ENCODE data around the gene CPNE4.

CPNE4 gene

DNA sequence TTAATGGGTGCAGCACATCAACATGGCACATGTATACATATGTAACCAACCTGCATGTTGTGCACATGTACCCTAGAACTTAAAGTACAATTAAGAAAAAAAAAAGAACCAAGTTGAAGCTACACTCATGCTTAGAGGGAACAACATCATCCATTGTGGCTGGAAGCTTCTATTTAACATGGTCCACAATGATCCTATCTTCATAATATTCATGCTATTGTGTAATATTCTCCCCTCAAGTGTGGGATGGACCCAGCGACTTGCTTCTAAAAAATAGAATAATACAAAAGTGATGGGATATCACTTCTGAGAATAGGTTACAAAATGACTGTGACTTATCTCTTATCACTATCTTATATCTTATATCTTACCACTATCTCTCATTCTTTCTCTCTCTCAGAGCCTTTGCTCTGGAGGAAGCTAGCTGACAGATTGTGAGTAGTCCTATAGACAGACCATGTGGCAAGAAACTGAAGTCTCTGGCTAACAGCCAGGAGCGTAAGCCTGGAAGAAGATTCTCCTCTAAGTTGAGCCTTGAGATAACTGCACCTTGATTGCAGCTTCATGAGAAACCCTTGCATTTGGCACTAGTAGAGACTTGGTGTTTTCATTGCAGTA is 333.6 kb downstream of the CPNE4 start:
- no peak for DNase-seq (ENCODE audit: low read depth)

DNA sequence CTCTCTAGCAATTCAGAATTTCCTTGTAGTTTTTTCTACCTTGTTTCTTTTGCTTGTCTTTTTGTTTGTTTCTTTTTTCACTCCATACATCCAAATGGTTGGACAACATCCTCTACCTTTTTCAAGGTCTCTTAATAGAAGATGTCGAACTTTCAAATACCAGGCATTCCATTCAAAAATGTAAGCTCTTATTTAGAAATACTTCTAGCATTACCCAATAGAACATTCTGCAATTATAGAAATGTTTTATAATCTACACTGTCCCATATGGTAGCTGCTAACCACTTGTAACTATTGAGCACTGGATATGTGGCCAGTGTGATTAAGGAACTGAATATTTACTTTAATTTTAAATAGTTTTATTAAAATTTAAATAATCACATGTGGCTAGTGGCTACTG is 335.8 kb downstream of the CPNE4 start:
- DNase-seq (ENCODE audit: low read depth): no peak

DNA sequence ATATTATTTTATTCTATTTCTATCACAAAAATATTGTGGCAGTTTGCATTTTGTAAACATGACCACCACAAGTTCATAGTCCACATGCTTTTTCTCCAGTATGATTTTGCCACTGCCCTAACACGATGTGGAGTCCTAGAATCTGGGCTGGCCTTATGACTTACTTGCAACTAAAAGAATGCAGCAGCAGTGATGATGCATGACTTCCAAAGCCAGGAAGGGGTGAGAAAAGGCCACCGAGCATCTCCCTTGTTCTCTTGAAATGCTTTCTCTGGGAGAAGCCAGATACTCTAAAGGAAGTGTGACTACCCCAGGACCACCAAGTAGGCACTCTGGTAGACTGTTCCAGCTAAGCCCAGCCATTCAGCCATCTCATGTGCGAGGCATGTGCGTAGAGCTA is 340.4 kb downstream of the CPNE4 start:
- DNase-seq (ENCODE audit: low read depth): no peak

DNA sequence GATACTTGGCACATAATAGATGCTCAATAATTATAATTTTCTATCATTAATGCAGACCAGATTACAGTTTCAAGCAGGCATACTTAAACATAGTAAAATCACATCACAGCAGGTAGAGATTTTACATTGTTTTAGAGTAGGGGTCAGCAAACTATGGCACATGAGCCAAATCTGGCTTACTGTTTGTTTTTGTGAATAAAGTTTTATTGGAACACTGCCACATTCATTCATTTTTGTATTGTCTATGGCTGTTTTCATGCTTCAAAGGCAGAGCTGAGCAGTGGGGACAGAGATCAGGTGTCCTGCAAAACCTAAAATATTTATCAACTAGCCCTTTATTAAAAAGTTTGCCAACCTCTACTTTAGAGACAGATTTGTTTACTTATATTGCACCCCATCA is 342.5 kb downstream of the CPNE4 start:
- DNase-seq (ENCODE audit: low read depth): no peak

DNA sequence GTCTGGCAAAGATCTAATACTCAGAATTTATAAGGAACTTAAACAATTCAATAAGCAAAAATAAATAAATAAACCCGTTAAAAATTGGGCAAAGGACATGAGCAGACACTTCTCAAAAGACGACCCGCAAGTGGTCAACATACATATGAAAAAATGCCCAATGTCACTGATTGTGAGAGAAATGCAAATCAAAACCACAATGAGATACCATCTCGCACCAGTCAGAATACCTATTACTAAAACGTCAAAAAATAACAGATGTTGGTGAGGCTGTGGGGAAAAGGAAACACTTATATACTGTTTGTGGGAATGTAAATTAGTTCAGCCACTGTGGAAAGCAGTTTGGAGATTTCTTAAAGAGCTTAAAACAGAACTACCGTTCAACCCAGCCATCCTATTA is 344.0 kb downstream of the CPNE4 start:
- no peak for DNase-seq (ENCODE audit: low read depth)

DNA sequence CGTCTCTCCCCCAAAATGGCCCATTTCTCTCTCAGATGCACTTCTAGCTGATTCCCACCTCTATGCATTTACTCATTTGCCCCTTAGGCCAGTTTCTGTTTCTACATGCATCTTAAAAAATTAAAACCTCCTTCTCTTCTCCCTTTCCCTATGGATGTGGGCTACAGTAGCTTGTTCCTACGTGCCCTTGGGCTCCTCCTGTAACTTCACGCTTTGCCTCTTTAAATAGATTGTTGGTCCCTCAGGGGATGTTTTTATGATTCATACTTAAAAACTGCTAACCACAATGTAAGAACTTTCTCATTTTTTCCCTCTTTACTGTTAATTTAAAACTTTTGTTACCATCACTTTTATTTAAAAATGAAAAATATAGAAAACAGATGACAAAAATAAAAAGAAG is 346.4 kb downstream of the CPNE4 start:
- DNase-seq (ENCODE audit: low read depth): no peak

DNA sequence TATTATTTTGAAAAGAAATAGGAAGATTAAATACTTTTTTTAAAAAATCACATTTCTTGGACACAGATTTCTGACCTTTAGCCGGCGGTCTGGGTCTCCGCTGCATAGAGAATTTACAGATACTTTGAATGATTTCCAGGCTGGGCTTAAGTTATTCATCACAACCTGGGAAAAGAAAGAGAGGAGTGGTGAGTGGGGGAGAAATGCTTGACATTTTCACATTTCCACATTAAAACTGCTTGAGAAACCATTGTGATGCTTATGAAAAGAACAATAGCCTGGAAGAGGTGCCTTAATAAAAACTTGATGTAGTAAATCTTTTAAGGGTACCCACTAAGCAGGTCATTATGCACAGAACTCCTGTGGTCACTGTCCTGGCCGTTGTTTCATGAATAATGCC is 365.2 kb downstream of the CPNE4 start:
- DNase-seq (ENCODE audit: low read depth): no peak

DNA sequence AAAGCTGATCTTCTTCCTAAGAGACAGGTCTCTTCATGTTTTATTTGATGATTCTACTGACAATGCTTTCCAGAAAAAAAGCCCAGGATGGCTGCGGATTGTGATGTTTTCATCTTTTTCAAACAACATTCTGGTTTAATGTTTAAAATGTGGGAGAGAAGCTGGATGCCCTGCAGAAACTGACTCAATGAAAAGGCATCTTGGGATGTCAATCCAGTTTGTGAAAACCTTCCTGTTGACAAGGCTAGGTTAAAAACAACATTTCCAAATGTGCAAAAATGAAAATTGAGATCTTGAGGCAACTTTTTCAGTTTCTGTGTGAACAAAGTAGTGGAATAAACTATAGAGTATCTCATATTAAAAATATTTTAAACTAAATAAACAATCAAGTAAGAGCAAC is 376.0 kb downstream of the CPNE4 start:
- DNase-seq (ENCODE audit: low read depth): no peak

DNA sequence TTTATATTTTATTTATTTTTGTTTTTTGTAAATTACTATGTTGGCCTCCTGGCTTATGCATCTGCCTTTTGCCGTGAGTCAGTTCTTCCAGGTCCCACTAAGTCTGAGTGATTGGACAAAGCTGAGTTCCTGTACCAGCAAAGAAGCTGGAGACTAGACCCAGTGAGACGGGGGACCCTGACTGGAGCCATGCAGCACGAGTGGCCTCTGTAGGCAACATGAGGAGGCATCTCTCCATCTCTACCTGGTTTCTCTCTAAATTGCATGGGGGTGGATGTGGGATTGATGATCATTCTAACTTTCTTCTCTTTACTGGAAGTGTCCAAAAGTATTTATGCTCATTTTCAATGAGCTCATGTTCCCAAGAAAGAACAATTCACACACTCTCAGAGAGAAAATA is 376.7 kb downstream of the CPNE4 start:
- DNase-seq (ENCODE audit: low read depth): no peak

DNA sequence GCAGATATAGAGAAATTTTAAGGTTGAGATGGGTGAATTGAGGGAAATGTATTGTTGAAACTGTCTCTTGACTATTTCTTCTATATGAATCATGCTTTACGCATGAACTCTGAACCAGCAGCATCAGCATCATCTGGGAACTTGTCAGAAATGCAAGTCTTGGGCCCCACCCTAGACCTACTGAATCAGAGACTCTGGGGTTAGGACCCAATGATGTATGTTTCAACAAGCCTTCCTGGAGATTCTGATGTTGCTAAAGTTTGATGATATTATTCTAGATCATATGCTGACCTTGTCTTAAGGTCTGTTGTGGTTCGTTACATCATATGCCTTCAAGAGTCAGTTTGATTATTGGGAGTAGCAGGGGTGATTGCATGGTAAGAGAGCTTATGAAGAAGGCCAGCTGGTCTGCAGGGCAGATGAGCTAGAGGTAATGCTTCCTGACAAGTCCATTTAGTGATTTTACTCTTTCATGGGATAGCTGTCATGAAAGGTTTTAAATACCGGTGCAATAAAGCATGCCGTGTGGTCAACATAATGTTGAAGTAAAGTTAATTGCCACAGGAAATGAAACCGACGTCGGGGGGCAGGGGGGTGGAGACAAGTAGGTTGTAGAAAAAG is 379.6 kb downstream of the CPNE4 start:
- no peak for DNase-seq (ENCODE audit: low read depth)

DNA sequence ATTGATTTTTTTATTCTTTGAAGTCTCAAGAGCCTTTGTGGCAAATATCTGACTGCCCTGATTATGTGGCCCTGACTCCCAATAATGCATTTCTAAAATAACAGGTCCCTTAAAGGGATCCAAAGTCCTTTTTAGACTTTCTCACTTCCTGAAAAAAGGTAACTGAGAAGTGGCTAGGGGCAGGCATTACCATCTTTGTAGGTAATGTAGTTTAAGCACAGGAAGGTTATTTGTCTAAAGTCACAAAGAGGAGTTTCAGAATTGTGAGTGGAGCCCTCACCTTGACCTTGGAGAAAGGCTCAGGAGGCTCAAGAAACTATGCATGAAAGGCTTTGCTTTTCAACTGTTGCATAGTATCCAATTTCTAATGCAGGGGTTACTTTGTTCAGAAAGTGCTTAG is 389.2 kb downstream of the CPNE4 start:
- no peak for DNase-seq (ENCODE audit: low read depth)

DNA sequence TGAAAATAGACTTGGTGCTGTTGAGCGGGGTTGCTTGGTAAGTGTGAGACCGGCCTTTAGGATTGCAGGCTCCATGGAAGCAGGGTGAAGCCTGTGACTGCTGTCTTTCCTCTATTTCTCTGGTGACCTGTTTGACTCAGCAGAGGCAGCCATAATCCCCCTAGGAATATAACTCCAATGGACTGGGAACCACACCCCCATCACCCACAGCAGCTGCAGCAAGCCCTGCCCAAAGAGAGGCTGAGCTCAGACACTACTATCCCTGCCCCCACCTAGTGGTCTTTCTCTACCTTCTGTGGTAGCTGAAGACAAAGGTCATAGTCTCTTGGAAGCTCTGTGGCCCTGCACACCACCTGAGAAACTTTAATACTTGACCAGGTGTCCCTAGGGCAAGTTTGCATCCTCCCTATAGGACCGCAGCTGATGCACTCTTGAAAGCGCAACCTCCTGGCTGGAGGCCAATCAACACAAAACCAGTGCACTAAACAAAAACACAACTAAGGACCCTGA is 398.5 kb downstream of the CPNE4 start:
- no peak for DNase-seq (ENCODE audit: low read depth)

DNA sequence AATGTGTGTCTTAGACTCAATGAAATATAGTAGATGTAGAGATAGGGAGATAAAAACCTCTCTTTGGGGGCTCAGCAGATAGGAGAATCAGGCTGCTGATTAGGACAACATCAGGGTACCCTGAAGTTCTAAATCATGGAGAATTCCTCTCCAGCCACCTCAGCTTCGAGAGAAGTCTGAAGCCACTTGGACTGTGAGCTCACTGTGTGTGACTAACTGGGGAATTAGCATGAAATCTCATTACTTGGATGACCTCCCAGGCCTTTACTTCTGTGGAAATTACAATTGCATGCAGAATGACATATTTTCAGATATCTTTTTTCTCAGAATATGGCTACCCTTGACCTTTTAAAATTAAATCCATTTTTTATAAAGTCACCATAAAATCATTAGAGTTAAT is 404.0 kb downstream of the CPNE4 start:
- DNase-seq (ENCODE audit: low read depth): no peak

DNA sequence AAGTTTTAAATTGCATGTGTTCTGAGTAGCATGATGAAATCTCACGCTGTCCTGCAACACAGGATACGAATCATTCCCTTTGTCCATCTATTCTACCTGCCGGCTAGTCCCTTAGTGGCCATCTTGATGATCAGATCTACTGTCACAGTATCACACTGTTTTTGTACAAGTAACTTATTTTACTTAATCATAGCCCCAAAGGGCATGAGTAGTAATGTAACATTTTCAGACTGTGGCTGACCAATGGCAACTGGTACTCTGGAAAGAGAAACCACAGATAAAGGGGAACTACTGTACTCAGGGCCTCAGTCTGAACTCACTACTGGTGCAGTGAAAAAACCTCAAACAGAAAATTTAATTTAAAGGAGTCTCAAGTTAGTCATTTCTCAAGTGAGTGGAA is 404.7 kb downstream of the CPNE4 start:
- no peak for DNase-seq (ENCODE audit: low read depth)

DNA sequence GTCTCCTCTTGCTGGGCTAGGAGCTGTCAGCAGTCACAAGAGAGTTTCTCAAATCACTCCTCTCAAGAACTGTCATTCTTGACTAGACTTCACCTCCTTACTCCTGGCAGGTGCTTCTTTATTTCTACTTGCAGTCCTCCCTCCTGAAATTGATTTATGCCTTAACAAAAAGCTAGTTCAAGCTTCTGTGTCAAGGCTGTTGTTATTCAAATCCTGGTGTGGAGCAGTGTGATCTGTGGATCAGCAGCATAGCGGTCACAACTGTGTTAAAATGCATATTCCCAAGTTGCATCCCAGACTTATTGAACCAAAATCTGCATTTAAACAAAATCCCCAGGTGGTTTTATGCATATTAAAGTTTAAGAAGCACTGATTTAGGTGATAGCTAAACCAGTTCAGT is 411.4 kb downstream of the CPNE4 start:
- DNase-seq (ENCODE audit: low read depth): no peak

DNA sequence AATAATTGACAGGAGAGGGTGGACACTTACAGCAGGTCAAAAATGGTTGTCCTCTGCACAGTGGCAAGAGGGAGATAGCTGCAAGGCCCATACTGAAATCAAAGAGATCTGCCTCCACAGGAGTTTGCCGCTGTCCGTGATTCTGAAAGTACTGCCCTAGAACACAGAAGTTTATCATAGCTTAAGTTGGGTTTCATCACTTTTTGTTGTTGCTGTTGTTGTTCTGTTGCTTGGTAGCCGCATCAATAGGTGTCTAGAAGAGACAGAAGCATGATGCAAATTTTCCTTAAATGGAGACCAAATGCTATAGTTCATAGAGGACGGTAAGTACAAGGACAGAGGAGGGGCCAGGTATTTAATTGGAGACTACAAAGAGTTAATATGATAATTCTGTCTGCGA is 412.1 kb downstream of the CPNE4 start:
- no peak for DNase-seq (ENCODE audit: low read depth)

DNA sequence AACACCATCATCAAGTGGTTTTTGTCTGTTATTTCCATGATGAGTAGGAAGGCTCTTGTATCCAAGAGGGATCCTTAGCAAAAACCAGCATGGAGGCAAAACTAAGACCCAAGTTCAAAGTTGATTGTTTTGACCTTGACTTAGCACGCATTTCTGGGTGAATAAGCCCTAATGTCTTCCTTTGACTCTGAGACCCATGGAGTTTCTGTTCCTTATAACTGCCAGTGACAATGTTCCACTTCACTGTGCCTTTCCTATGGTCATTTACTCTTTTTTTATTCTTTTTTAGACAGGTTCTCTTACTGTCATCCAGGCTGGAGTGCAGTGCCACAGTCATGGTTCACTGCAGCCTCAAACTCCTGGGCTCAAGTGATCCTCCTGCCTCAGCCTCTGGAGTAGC is 413.8 kb downstream of the CPNE4 start:
- no peak for DNase-seq (ENCODE audit: low read depth)

DNA sequence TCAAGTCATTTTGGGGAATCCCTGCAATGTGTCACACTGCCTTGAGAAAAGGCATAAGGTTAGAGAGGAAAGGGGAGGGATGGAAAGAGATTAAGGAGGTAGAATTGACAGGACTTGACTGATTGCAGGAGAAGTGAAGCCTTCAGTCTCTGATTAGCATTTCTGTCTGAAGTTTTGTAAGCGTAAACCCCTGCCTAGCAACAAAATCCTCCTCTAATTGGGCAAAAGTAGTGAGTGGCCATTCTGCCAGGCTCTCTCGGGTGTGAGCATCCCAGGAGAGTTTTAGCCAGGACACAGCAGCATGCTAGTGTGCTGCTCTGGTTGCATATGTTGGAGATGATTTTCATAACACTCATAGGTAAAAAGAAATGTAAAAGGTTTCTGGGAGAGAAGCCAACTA is 415.0 kb downstream of the CPNE4 start:
- DNase-seq (ENCODE audit: low read depth): no peak

DNA sequence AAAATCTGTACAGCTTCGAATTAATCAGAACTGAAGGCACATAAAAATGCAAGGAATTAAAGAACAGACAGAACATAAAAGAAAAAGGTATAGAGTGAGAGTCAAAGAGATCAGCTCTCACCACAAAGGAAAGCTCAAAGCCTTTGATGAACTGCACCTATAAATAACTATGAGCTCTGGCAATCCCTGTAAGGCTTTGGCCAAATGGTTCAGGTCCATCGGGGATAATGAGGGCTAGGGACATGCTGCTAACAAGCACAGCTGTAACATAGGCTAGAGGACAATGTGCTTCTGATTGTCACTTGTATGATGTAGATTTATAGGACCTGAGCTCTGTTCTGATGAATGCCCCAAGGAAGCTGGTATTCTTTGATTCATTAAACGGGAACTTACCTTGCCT is 418.1 kb downstream of the CPNE4 start:
- DNase-seq (ENCODE audit: low read depth): no peak

DNA sequence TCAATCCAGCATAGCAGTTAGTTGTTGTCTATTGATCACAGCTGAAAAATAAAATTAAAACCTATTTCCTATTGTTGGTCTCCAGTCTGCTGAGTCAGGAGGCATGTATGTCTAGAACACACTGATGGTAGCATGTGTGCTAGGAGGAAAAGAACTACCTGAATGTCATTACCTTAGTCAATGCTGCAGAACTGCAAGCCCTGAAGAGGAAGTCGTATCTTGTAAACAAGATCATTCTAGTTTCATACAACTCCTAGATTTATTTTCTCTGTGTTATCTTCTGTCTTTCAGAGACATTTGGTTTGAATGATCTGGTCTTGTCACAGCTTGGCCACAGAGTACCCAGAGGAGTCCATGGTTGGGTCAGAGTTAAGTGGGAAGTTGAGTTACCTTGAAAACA is 422.1 kb downstream of the CPNE4 start:
- DNase-seq (ENCODE audit: low read depth): no peak

DNA sequence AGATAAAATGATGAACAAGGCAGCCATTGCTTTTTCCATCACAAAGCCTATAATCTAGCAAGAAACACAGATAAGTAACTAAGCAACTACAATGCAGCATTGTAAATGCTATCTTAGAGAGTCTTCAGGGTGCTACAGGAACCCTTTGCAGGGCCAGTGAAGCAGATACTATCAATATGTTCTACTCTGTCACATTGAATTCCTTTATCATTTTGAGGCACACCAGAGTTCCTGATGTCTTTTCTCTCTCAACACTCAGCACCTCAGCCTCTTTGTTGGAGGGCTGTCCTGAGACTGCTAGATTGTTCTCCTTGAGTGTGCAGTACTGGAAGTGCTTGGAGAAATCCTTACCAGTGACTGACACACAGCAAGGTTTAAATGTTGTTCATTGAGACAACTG is 424.6 kb downstream of the CPNE4 start:
- DNase-seq (ENCODE audit: low read depth): no peak

DNA sequence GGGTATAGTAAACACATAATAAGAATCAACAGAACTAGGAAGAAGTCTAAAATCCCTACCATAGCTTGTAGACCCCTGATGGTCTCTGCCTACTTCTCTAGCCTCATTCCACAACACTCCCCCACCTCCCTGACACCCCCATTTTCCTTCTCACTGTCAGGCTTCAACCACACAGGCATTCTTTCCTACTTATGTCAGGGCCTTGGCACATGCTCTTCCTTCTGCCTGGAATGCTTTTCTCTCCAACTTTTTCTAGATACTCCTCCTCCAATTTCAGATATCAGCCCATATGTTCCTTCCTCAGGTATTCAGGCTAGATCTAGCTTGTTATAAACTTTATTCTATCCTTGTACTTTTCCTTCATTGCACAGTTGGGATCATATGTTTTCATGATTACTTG is 426.1 kb downstream of the CPNE4 start:
- no peak for DNase-seq (ENCODE audit: low read depth)

DNA sequence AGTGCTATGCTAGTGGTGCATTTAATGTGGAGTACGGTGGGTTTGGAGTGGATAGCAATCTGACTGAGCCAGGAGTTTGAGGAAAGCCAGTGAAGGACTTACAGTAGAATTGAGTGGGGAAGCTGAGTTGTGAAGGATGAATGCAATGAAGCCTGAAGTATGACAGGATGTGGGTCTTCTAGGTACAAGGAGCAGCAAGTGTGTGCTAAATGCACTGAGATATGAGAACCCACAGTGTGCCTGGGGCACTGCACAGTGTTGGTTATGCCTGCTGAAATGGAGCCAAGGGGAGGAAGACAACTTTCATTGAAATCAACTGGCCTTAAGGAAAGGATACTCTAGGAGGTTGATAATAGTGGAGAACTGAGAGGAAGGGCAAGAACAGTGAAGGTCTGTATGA is 426.5 kb downstream of the CPNE4 start:
- DNase-seq (ENCODE audit: low read depth): no peak

DNA sequence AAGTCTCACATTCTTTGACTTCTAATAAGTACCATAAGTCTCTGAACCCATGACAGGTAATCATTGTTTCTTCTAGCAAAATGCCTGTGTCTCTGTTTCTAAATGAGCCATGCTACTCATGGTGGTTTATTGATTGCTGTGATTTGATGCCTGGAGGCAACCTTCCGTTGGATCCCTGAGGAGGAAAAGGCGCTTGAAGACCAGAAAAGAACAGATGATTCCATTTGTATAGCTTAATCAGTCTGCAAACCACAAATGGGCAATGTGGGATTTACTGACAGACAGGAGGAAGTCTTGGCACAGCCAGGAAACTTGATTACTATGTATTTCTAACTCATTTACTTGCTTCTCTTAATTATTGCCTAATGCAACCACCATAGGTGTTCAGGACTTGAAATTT is 428.9 kb downstream of the CPNE4 start:
- DNase-seq (ENCODE audit: low read depth): no peak

Data from T-helper 22 cell (primary cell).